Esophagus squamous epithelium (tissue), 5 donors: Measurements from ENCODE around the gene PXMP2. TPM values are rescaled to one million over a fixed set of nuclear protein-coding genes. Genes with fewer than 3 reads are reported as not detected.

ENCODE experiments used
- DNase-seq: peaks from one replicate; lab custom pipeline; 2025; lab: John Stamatoyannopoulos, UW
- H3K27ac ChIP-seq, 4 donors: fragments of 200-600 bp; sonication (generic); one replicate each; pipeline ENCODE4 v1.5.1; 2016 to 2019; ENCODE audit warnings: mild to moderate bottlenecking in 1 of 4
- H3K27me3 ChIP-seq, 4 donors: fragments of 200-600 bp; sonication (generic); 1 replicate in 3 of 4; 2 replicates in 1 of 4; pipeline versions ENCODE4 v1.5.1 to v1.6.0; 2017 to 2021; ENCODE audit warnings: antibody characterized with exemption in 1 of 4
- H3K36me3 ChIP-seq, 3 donors: fragments of 200-600 bp; sonication (generic); one replicate each; pipeline ENCODE4 v1.5.1; 2016 to 2019
- H3K4me1 ChIP-seq, 3 donors: fragments of 200-600 bp; sonication (generic); one replicate each; pipeline ENCODE4 v1.5.1; 2017 to 2019
- H3K4me3 ChIP-seq, 4 donors: fragments of 200-600 bp; sonication (generic); 1 replicate in 3 of 4; 2 replicates in 1 of 4; pipeline ENCODE4 v1.5.1; 2016 to 2019; ENCODE audit warnings: mild to moderate bottlenecking in 2 of 4, moderate library complexity in 1 of 4
- H3K9me3 ChIP-seq, 3 donors: fragments of 200-600 bp; sonication (generic); one replicate each; pipeline ENCODE4 v1.5.1; 2016 to 2019
- CTCF ChIP-seq, 6 experiments: fragments of 450-650 bp in 4 of 6; fragments of 200-600 bp in 2 of 6; sonication (generic) in 2 of 6; IDR thresholded peaks; one replicate each; pipeline ENCODE4 v1.5.1; 2016 to 2019; ENCODE audit warnings: antibody characterized with exemption in 6 of 6, mild to moderate bottlenecking in 4 of 6, moderate library complexity in 4 of 6
- POLR2A ChIP-seq, 4 donors: fragments of 450-650 bp; IDR thresholded peaks; one replicate each; pipeline ENCODE4 v1.6.1; 2017; ENCODE audit warnings: antibody characterized with exemption in 4 of 4, mild to moderate bottlenecking in 4 of 4, moderate library complexity in 3 of 4
- WGBS, 2 donors: methylation state at CpG; one replicate each; pipeline ENCODE4 v1.1.5; 2018; 5-methylcytosine and 5-hydroxymethylcytosine counted together
- intact Hi-C: fragments of 100-400 bp; cut with DNase I; formaldehyde crosslinking; loops from one replicate; pipeline ENCODE4 v1.15.0; 2022
- total RNA-seq, 4 donors: library from RNA; depleted of rRNA; stranded (reverse); fragments of >200 nt; gene quantifications; one replicate each; pipeline ENCODE4 v1.1.0, GENCODE V29; 2016
- donor health status: DM: yes; HTN: yes; CAD: no.

The PXMP2 gene
- total RNA-seq, 4 donors from 2014 or later: 16.3 to 31.9 (median 18.5) TPM

DNA sequence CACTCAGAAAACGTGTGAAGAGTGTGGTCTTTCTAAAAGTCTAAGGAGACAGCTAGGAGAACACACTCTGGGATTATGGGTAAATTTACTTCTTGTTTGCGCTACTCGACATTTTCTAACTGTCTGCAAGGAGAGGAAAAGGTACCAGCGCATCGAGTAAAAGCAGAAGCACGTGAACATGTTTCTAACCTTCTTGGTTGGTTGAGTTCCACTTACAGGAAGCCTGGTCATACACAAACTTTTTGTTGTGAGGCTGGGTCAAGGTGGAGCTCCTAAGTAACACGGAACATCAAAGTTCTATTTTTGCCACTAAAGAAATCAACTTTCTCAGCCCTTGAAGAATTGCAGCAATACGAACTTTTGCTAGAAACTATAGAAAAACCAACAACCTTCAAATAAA lies 54.2 kb downstream of the PXMP2 start:
- Histone ChIP-seq H3K9me3 (no peaks in the 10 kb centered on the region), H3K36me3 (peaks cover 43 to 100% (median 81%) of the 10 kb centered on the region in 3 donors), H3K27ac (no peak overlapping the region), H3K4me3 (no peak overlapping the region), H3K4me1 (no peaks in the 10 kb centered on the region), H3K27me3 (no peaks in the 10 kb centered on the region)
- 78 to 88% methylated on average over 8 of the region's 8 CpGs for WGBS, 2 donors
- no peak for DNase-seq
- TF ChIP-seq CTCF (IDR thresholded peaks at IDR 0.05): no peak
- TF ChIP-seq POLR2A (IDR thresholded peaks at IDR 0.05): no peak
- intact Hi-C loops: no loop called here

- Histone ChIP-seq H3K4me3 (no peak overlapping the region), H3K36me3 (peaks cover 50 to 100% (median 91%) of the 10 kb centered on the region in 3 donors), H3K27ac (no peak overlapping the region), H3K27me3 (no peaks in the 10 kb centered on the region), H3K4me1 (no peaks in the 10 kb centered on the region), H3K9me3 (no peaks in the 10 kb centered on the region)
- 95 to 96% methylated on average over 13 of the region's 13 CpGs for WGBS, 2 donors
- TF ChIP-seq CTCF (IDR thresholded peaks at IDR 0.05) (no peak), POLR2A (IDR thresholded peaks at IDR 0.05) (no peak)
- DNase-seq: no peak
- intact Hi-C loops: no loop called here
Measured at GRCh38 chr12:132743831-132744230, 56.4 kb downstream of the PXMP2 start.

DNA sequence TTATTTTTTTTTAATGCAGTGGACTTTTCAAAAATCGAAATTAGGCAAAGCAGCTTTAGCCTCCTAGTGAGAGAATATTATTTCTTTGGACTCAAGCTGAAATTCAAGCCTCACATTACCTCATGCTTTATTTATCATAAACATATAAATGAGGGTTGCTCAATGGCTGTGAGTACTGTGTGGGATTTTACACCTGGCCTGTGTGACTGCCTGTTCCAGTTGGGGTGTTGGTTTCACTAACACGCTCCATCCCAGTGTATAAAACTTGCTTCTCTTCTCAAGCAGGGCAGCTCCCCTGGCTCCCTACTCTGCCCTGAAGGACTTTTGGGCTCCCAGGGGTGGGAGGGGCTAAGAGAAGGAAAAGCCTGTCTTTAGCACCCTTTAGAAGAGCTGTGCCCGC lies 59.2 kb downstream of the PXMP2 start:
- no peak for DNase-seq
- intact Hi-C loops: no loop called here
- Histone ChIP-seq H3K27ac (no peak overlapping the region), H3K9me3 (no peaks in the 10 kb centered on the region), H3K36me3 (peaks cover 50 to 100% (median 82%) of the 10 kb centered on the region in 3 donors), H3K4me3 (no peak overlapping the region), H3K4me1 (no peaks in the 10 kb centered on the region), H3K27me3 (no peaks in the 10 kb centered on the region)
- no peak for TF ChIP-seq CTCF (IDR thresholded peaks at IDR 0.05)
- TF ChIP-seq POLR2A (IDR thresholded peaks at IDR 0.05): no peak
- 75 to 100% methylated on average over 2 to 3 of the region's 3 CpGs for WGBS, 2 donors

DNA sequence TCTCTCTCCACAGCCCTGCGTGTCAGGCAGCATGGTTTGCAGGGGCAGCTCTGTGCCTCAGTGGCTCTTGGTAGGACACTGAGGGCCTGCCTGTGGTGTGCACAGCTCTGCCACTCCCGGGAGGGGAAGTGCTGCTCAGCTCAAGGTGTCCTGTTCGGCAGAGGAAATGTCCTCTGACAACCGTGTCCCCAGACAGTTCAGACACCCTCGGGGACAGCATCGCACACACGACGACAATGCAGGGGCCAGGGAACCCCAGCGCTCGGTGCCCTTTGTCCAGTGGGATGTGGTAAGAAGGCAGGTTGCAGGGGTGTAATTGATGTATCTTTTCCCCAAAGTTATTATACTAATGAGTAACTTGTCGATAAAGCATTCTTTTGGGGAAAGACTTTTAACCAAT lies 60.0 kb downstream of the PXMP2 start:
- intact Hi-C loops: no loop called here
- no peaks in the 10 kb centered on the region for H3K27me3 ChIP-seq
- TF ChIP-seq CTCF (IDR thresholded peaks at IDR 0.05) (no peak), POLR2A (IDR thresholded peaks at IDR 0.05) (no peak)
- DNase-seq: no peak
- no peaks in the 10 kb centered on the region for H3K4me1 ChIP-seq
- no peak overlapping the region for H3K4me3 ChIP-seq
- H3K36me3 ChIP-seq: peaks cover 50 to 100% (median 80%) of the 10 kb centered on the region in 3 donors
- 91 to 100% methylated on average over 1 to 8 of the region's 11 CpGs for WGBS, 2 donors
- no peak overlapping the region for H3K27ac ChIP-seq
- no peaks in the 10 kb centered on the region for H3K9me3 ChIP-seq

- DNase-seq: no peak
- intact Hi-C loops: no loop called here
- 92 to 95% methylated on average over 16 to 21 of the region's 22 CpGs for WGBS, 2 donors
- Histone ChIP-seq H3K27me3 (no peaks in the 10 kb centered on the region), H3K36me3 (peaks cover 53 to 100% (median 80%) of the 10 kb centered on the region in 3 donors), H3K9me3 (no peaks in the 10 kb centered on the region), H3K4me1 (no peaks in the 10 kb centered on the region), H3K27ac (no peak overlapping the region), H3K4me3 (no peak overlapping the region)
- TF ChIP-seq POLR2A (IDR thresholded peaks at IDR 0.05): no peak
- no peak for TF ChIP-seq CTCF (IDR thresholded peaks at IDR 0.05)
Measured at GRCh38 chr12:132747896-132748295, 60.5 kb downstream of the PXMP2 start.
